HG03103 (cell line): ENCODE data around the gene CYP4V2.

Experiments
- ATAC-seq: cut with Tn5 transposase; IDR thresholded peaks from one replicate; pipeline ENCODE4 v1.9.1; 2021; ENCODE audit warnings: low read depth; ENCODE audit not compliant: unreplicated experiment

CYP4V2 gene

DNA sequence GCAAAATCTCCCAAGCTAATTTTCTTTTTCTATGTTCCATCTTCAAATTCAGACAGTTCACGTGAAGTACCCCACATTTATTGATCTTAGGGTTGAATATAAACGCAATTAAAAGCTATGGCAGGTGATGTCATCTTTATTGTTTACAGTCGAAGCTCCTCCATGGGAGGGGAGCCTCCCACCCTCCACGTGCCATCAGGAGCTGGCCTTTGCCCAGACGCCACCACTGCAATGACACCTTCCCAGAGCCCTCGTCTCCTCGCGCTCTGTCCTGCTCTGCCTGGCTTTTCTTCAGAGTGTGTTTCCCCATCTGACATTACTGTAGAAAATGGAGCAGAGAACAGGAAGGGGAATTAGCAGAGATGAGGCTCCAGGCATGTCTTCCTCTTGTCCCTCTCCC, 18.8 kb upstream of the CYP4V2 start:
- ATAC-seq, result no peak

- no peak for ATAC-seq
Measured at GRCh38 chr4:186188107-186188506, 3.3 kb upstream of the CYP4V2 start.

GRCh38 chr4:186189656-186190055, 1.7 kb upstream of the CYP4V2 start:
- no peak for ATAC-seq

DNA sequence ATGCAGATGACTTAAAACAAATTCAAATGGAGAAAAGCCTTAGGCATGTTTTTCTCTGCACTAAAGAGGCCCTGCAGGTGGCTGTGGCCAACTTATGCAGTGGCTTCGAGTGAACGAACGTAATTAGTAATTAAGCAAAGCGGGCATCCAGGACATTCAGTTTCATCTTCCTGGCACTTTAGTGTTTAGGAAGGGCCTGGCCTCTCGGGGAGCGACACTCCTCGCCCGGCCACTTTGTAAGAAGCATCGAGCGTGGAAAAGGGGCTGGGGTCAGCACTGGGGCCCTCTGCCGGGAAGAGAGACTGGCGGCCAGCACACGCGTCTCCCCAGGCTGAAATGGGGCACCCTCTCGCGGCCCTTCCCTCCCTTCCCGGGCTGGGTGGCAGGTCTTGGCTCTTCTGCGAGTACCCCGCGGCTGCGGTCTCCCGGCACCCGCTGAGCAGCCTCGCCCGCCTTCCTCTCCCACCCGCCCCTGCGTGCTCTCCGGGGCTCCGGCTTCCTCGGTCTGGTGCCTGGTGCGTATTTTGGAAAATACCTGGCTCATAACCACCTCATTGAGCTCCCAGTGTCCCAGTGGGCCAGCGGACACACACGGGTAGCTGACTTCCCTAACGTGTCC, 677 bp upstream of the CYP4V2 start:
- peak; percentile 26 for ATAC-seq

GRCh38 chr4:186192066-186192612, 772 bp downstream of the CYP4V2 start:
- ATAC-seq, result peak; percentile 0

DNA sequence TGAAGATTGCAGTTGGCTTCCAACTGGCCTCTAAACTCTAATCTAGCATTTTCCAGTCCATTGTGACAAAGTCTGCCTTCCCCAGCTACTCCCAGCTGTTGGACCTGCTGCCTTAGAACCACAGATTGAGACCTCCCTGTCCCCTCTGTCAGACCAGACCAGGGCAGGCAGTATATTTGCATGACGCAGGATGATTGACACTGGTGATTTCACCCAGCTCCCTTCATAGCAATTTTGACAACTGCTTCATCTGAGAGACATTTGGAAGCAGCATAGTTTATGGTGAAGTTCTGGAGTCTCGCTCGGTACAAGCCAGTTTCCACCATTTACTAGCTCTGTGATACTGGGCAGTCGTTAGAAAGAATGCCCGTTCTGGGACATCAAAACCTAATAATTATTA, 2.5 kb downstream of the CYP4V2 start:
- no peak for ATAC-seq

- no peak for ATAC-seq
Measured at GRCh38 chr4:186196063-186196462, 4.7 kb downstream of the CYP4V2 start.

DNA sequence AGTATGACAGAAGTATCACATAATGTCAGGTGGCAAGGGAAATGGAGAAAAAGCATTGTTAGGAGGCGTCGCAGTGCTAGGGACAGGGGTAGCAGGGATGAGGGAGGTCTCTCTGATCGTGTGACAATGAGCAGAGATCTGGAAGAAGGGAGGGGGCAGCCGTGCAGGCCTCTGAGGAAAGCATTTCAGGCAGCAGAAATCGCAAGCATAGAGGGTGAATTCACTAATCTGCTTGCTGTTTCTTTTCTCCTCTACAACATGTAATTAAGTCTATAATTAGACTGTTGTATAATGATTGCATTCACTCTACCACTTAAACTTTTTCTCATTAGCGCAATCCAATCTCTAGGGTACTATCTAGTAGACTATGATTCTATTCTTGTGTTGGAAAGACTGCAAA, 9.1 kb downstream of the CYP4V2 start:
- ATAC-seq, result no peak

GRCh38 chr4:186201010-186201409, 9.6 kb downstream of the CYP4V2 start:
- no peak for ATAC-seq

- peak; percentile 99 for ATAC-seq
Measured at GRCh38 chr4:186201535-186202230, 10.3 kb downstream of the CYP4V2 start.

GRCh38 chr4:186202490-186203140, 11.2 kb downstream of the CYP4V2 start:
- ATAC-seq, result no peak

DNA sequence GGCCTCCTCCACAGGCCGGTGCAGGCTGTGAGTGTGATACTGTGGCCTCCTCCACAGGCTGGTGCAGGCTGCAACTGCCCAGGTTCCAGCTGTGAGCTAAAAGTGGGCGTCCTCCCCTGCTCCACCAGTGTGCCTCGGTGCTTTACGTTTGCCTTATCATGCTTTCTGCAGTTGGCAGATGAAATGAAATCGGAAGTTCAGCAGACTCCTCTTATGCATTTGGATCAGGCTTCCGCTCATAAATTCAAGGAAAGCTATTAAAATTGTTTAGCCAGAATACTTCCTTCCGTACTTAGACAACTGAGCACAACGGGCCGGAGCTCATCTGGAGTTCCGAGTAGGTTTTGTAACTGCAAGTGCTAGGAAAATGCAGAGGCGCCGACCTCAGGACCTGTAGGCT, 12.0 kb downstream of the CYP4V2 start:
- no peak for ATAC-seq

- ATAC-seq, result no peak
Measured at GRCh38 chr4:186204103-186204559, 12.8 kb downstream of the CYP4V2 start.

DNA sequence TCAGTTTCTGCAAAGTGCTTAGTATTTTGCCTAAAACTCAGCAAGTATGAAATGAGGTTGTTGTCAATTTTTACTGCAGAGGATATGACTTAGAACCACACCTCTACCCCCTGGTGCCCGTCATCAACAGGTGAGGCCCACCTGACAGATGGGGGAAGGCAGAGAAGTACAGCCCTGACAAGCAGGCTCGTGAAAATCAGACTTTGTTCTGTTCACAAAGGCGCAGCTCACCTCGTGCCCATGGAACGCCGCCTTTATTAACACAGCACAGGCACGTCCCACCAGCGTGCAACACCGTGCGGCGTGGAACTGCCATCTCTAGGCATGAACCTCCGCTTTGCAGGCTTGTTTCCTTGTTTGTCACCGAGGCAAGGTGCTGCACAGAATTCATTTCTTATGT, 13.3 kb downstream of the CYP4V2 start:
- ATAC-seq, result no peak

DNA sequence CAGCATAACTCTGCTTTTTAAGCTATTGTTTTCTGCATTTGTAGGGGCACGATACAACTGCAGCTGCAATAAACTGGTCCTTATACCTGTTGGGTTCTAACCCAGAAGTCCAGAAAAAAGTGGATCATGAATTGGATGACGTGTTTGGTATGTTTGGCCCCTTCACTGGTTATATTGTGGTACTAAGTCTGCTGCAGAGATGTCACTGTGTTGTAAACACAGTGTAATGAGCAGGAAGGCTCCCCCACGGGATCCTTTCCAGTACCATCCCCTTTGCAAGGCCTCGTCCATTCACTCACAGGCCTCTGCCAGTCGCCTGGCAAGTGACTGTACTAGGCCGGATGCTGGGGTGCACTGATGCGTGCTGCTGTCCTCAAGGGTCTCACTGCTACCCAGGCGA, 13.8 kb downstream of the CYP4V2 start:
- ATAC-seq, result no peak

DNA sequence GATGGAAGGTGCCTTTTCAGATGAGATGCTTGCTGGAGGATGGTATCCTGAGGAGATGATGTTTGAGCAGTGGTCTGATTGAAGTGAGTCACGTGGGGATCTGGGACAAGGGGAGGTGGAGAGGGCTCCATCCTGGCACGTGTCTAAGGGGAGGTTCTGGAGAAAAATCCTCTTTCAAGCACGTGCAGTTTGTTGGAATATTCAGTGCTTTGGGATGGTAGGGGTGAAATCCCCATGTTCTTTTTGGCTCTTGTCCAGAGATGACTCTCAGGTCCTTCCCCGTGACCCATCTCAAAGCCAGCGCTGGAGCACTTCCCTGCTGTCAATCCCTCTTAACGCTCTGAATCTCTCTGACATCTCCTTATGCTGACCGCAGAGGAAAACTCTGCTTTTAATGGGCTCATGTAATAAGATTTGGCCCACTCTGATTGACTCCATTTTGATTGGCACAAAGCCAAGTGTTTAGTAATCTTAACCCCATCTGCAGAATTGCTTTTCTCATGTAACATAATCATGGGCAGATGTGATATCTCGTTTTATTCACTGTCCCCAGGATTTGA, 25.2 kb downstream of the CYP4V2 start:
- ATAC-seq, result no peak

DNA sequence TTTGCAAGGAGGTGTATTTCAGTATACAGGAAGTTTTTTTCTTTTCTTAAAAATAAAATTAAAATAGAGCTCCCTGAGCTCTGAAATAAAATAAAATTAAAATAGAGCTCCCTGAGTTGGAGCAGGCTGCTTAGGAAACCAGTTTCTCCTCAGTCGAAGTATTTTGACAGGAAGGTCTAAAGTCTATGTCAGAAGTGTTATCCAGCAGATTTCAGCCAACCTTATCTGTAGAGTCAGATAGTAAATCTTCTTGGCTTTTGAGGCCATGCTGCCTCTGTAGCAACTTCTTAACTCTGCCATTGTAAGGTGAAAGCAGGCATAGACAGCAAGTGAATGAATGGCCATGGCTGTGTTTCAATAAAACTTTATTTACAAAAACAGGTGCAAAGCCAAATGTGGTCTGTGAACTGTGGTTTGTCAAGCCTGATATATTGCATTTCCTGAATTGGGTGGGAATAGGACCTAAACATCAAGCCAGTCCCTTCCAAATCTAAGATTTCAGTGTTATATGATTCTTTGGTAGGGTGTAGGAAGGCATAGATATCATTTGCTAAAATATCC, 26.4 kb downstream of the CYP4V2 start:
- ATAC-seq, result no peak

DNA sequence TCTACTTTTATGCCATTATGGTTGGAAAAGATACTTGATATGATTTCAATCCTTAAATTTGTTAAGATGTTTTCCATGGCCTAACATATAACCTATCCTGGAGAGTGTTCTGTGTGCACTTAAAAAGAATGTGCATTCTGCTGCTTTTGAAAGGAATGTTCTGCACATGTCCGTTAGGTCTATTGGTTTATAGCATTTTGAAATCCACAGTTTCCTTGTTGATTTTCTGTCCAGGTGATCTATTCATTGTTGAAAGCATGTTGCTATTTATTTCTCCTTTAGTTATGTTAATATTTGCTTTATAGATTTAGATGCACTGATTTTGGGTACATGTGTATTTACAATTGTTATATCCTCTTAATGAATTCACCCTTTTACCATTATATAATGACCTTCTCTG, 30.3 kb downstream of the CYP4V2 start:
- ATAC-seq, result no peak

- no peak for ATAC-seq
Measured at GRCh38 chr4:186225848-186226247, 34.5 kb downstream of the CYP4V2 start.

DNA sequence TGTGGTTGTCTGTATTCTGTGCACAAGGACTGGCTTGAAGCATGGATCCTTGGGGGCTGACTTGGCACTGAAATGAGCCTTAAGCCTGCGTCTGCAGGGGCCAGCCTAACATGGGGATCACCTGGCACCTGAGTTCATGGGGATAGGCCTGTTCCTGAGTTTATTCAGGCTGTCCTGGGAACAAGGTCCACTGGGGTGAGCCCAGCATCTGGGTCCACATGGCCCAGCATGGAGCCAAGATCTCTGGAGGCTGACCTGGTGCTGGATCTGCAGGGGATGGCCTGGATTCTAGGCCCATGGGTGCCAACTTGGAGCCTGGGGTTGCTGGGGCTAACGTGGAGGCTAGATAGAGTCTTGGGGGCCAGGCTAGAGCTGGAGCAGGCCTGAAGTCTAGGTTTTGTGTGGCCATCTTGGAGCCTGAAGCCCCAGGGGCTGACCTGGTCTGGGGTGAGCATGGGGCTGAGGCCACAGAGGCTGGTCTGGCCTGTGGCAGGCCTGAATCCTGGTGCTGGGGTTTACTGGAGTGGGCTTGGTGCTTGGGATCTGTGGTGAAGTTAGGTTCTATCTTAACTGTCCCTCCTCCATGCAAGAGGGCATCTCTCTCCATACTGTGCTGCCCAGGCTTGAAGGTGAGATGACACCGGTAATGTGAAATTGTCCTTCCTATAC, 35.3 kb downstream of the CYP4V2 start:
- ATAC-seq, result no peak
